ENCODE results near the gene ATP4B. TPM values are rescaled to one million over a fixed set of nuclear protein-coding genes. Genes with fewer than 3 reads are reported as not detected.

The ATP4B gene
- total RNA-seq, 1 experiment from 2014 or later = not detected

- H2BK5ac ChIP-seq (ENCODE audit: insufficient read length, low read length) = no peak overlapping the region
- no peaks in the 10 kb centered on the region for H4K20me1 ChIP-seq (ENCODE audit: control insufficient read depth, insufficient read depth, insufficient read length)
- TF ChIP-seq, protein P1, sequence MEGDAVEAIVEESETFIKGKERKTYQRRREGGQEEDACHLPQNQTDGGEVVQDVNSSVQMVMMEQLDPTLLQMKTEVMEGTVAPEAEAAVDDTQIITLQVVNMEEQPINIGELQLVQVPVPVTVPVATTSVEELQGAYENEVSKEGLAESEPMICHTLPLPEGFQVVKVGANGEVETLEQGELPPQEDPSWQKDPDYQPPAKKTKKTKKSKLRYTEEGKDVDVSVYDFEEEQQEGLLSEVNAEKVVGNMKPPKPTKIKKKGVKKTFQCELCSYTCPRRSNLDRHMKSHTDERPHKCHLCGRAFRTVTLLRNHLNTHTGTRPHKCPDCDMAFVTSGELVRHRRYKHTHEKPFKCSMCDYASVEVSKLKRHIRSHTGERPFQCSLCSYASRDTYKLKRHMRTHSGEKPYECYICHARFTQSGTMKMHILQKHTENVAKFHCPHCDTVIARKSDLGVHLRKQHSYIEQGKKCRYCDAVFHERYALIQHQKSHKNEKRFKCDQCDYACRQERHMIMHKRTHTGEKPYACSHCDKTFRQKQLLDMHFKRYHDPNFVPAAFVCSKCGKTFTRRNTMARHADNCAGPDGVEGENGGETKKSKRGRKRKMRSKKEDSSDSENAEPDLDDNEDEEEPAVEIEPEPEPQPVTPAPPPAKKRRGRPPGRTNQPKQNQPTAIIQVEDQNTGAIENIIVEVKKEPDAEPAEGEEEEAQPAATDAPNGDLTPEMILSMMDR (conservative IDR thresholded peaks at IDR 0.05) = no peak
- no peak overlapping the region for H2BK120ac ChIP-seq (ENCODE audit: low read depth, low read length, poor library complexity, severe bottlenecking)
- H3K14ac ChIP-seq (ENCODE audit: insufficient read depth, low read length) = no peak overlapping the region
- no peak overlapping the region for H2AFZ ChIP-seq (ENCODE audit: low read length)
- H3K4ac ChIP-seq (ENCODE audit: low read depth, low read length) = no peak overlapping the region
- no peak overlapping the region for H2AK5ac ChIP-seq (ENCODE audit: insufficient read length, low read length)
- H3K79me1 ChIP-seq (ENCODE audit: insufficient read depth, low read depth, low read length, poor library complexity, severe bottlenecking) = no peaks in the 10 kb centered on the region
- no peak overlapping the region for H3K4me2 ChIP-seq (ENCODE audit: insufficient read depth, insufficient read length, low read length)
- no peak overlapping the region for H4K5ac ChIP-seq (ENCODE audit: insufficient read length, low read depth, low read length)
- no peak overlapping the region for H3K23ac ChIP-seq (ENCODE audit: insufficient read length, low read depth, low read length)
- H3T11ph ChIP-seq (ENCODE audit: low read length) = no peak overlapping the region
- WGBS (ENCODE audit: extremely low coverage, insufficient read length, low lambda C conversion rate) = no CpG with 5 or more reads among the region's 24 CpGs
- no peaks in the 10 kb centered on the region for H3K79me2 ChIP-seq (ENCODE audit: insufficient read depth, low read length)
- H3K4me1 ChIP-seq (ENCODE audit: insufficient read depth, low read length) = no peaks in the 10 kb centered on the region
- H3K18ac ChIP-seq (ENCODE audit: insufficient read length, low read depth, low read length) = no peak overlapping the region
- no peak overlapping the region for H3K56ac ChIP-seq (ENCODE audit: insufficient read length, low read depth, low read length)
- H3K27ac ChIP-seq (ENCODE audit: insufficient read length, low read depth, low read length) = no peak overlapping the region
- no peak overlapping the region for H3K9ac ChIP-seq (ENCODE audit: extremely low read depth, insufficient read length, low read length)
- Mint-ChIP-seq H3K36me3 (ENCODE audit: insufficient read depth in 1 of 3, low read depth in 3 of 3) (peaks cover 0 to 6% (median 5%) of the 10 kb centered on the region in 3 experiments; a peak in 3 of 7 replicates), H3K27ac (peak overlapping the region in 2 of 3 experiments; percentile 75 to 97; a peak in 1 of 7 replicates), H3K4me1 (peaks cover 7% of the 10 kb centered on the region in 2 experiments), H3K9me3 (no peaks in the 10 kb centered on the region; a peak in 1 of 5 replicates), H3K27me3 (ENCODE audit: low read depth) (no peaks in the 10 kb centered on the region; the same call in 1 of the 2 replicates), H3K4me3 (no peak overlapping the region; a peak in 1 of 5 replicates)
- no peak overlapping the region for H2BK12ac ChIP-seq (ENCODE audit: insufficient read length, low read depth, low read length)
- DNase-seq = no peak
- no peak overlapping the region for H2BK15ac ChIP-seq (ENCODE audit: low read depth, low read length)
- H4K91ac ChIP-seq (ENCODE audit: insufficient read length, low read depth, low read length) = no peak overlapping the region
- H3K9me3 ChIP-seq (ENCODE audit: control insufficient read depth, low read depth, low read length) = no peaks in the 10 kb centered on the region
- H2BK20ac ChIP-seq (ENCODE audit: low read depth, low read length, poor library complexity, severe bottlenecking) = no peak overlapping the region
- H3K23me2 ChIP-seq (ENCODE audit: insufficient read length, low read depth, low read length, poor library complexity, severe bottlenecking) = no peaks in the 10 kb centered on the region
- H3K27me3 ChIP-seq (ENCODE audit: insufficient read depth, low read length) = no peaks in the 10 kb centered on the region
- no peak overlapping the region for H4K8ac ChIP-seq (replicated peaks; ENCODE audit: insufficient read length, low read depth, low read length)
Observed at GRCh38 chr13:113653264-113654174, 4.5 kb downstream of the ATP4B start.

Data from H9 (cell line).